ENCODE results near the gene HOXC12.

Gene HOXC12

GRCh38 chr12:53949631-53950436 is 4.9 kb upstream of the HOXC12 start:
- DNase-seq (no peak), ATAC-seq (ENCODE audit: insufficient read depth, low read depth) (no peak)
- Histone ChIP-seq H3K9ac (ENCODE audit: low read depth, low read length) (no peak overlapping the region), H3K4me1 (ENCODE audit: insufficient read depth, low read length) (no peaks in the 10 kb centered on the region), H3K9me3 (ENCODE audit: insufficient read depth, low read length, severe bottlenecking) (no peaks in the 10 kb centered on the region), H3K27me3 (ENCODE audit: insufficient read depth, low read length, poor library complexity) (peaks cover 75% of the 10 kb centered on the region), H3K4me3 (ENCODE audit: low read depth in 1 of 2, low read length in 2 of 2) (no peak overlapping the region), H3K4me2 (ENCODE audit: insufficient read depth, low read length) (no peak overlapping the region), H4K20me1 (ENCODE audit: insufficient read depth, low read length) (no peaks in the 10 kb centered on the region), H3K79me2 (ENCODE audit: insufficient read depth, low read length) (no peaks in the 10 kb centered on the region), H3K36me3 (ENCODE audit: insufficient read depth, low read length) (no peaks in the 10 kb centered on the region), H3K27ac (ENCODE audit: low read length) (no peak overlapping the region), H2AFZ (ENCODE audit: low read depth, low read length) (no peak overlapping the region)
- no peak for TF ChIP-seq EZH2 (IDR thresholded peaks at IDR 0.05; ENCODE audit: borderline replicate concordance, low read depth, low read length, severe bottlenecking)
- TF ChIP-seq CTCF (IDR thresholded peaks at IDR 0.05; ENCODE audit: borderline replicate concordance, extremely low read depth, low read length, poor library complexity, severe bottlenecking): no peak

GRCh38 chr12:53950437-53950773 is 4.3 kb upstream of the HOXC12 start:
- Histone ChIP-seq H2AFZ (ENCODE audit: low read depth, low read length) (no peak overlapping the region), H3K79me2 (ENCODE audit: insufficient read depth, low read length) (no peaks in the 10 kb centered on the region), H3K9me3 (ENCODE audit: insufficient read depth, low read length, severe bottlenecking) (no peaks in the 10 kb centered on the region), H4K20me1 (ENCODE audit: insufficient read depth, low read length) (no peaks in the 10 kb centered on the region), H3K27me3 (ENCODE audit: insufficient read depth, low read length, poor library complexity) (peaks cover 70% of the 10 kb centered on the region), H3K9ac (ENCODE audit: low read depth, low read length) (no peak overlapping the region), H3K36me3 (ENCODE audit: insufficient read depth, low read length) (no peaks in the 10 kb centered on the region), H3K4me3 (ENCODE audit: low read depth in 1 of 2, low read length in 2 of 2) (no peak overlapping the region), H3K4me1 (ENCODE audit: insufficient read depth, low read length) (no peaks in the 10 kb centered on the region), H3K27ac (ENCODE audit: low read length) (no peak overlapping the region), H3K4me2 (ENCODE audit: insufficient read depth, low read length) (no peak overlapping the region)
- ATAC-seq (ENCODE audit: insufficient read depth, low read depth) (no peak), DNase-seq (no peak)
- TF ChIP-seq CTCF (IDR thresholded peaks at IDR 0.05; ENCODE audit: borderline replicate concordance, extremely low read depth, low read length, poor library complexity, severe bottlenecking) (no peak), EZH2 (IDR thresholded peaks at IDR 0.05; ENCODE audit: borderline replicate concordance, low read depth, low read length, severe bottlenecking) (no peak)

- Histone ChIP-seq H2AFZ (ENCODE audit: low read depth, low read length) (no peak overlapping the region), H3K4me2 (ENCODE audit: insufficient read depth, low read length) (no peak overlapping the region), H3K27ac (ENCODE audit: low read length) (no peak overlapping the region), H3K27me3 (ENCODE audit: insufficient read depth, low read length, poor library complexity) (peaks cover 69% of the 10 kb centered on the region), H3K36me3 (ENCODE audit: insufficient read depth, low read length) (no peaks in the 10 kb centered on the region), H3K4me3 (ENCODE audit: low read depth in 1 of 2, low read length in 2 of 2) (no peak overlapping the region), H3K9me3 (ENCODE audit: insufficient read depth, low read length, severe bottlenecking) (no peaks in the 10 kb centered on the region), H3K4me1 (ENCODE audit: insufficient read depth, low read length) (no peaks in the 10 kb centered on the region), H4K20me1 (ENCODE audit: insufficient read depth, low read length) (no peaks in the 10 kb centered on the region), H3K9ac (ENCODE audit: low read depth, low read length) (no peak overlapping the region), H3K79me2 (ENCODE audit: insufficient read depth, low read length) (no peaks in the 10 kb centered on the region)
- TF ChIP-seq EZH2 (IDR thresholded peaks at IDR 0.05; ENCODE audit: borderline replicate concordance, low read depth, low read length, severe bottlenecking) (no peak), CTCF (IDR thresholded peaks at IDR 0.05; ENCODE audit: borderline replicate concordance, extremely low read depth, low read length, poor library complexity, severe bottlenecking) (no peak)
- ATAC-seq (ENCODE audit: insufficient read depth, low read depth): no peak
- no peak for DNase-seq
Measured at GRCh38 chr12:53950789-53951576, 3.7 kb upstream of the HOXC12 start.
